K562 (cell line): Measurements from ENCODE around the gene SLPI. TPM values are rescaled to one million over a fixed set of nuclear protein-coding genes. Genes with fewer than 3 reads are reported as not detected.
A peak's percentile ranks its signal among the peaks of the same experiment; 100 is the strongest.

Experiments
- ATAC-seq: fragments of 200-7000 bp; cut with Tn5 transposase; 3 replicates; pipeline ENCODE4 v1.9.1; 2020; ENCODE audit warnings: moderate library complexity
- BruUV-seq: library from RNA; stranded (reverse); fragments of 400-500 nt; replicated peaks from 2 replicates; lab custom pipeline; 2021; lab: Mats Ljungman, UMichigan
- CTCF ChIA-PET: fragments of 300-600 bp; formaldehyde crosslinking; extraction: SDS; loops from one replicate; lab custom pipeline; 2021; ENCODE audit warnings: low intra/inter-chr PET ratio; lab: Yijun Ruan, JAX
- POLR2A ChIA-PET: fragments of 300-600, 350-650 bp; sonication (Branson Sonifier 250); formaldehyde crosslinking; extraction: SDS; loops from one replicate; lab custom pipeline; 2021; ENCODE audit warnings: antibody characterized with exemption, inconsistent platforms; lab: Yijun Ruan, JAX
- DNase-seq, 4 experiments: peaks; one replicate each; pipeline versions ENCODE4 v3.0.0 to v3.0.0-alpha.2; 2011 to 2018; ENCODE audit warnings: low spot score in 3 of 4, mixed read lengths in 3 of 4; ENCODE audit errors: extremely low read depth in 1 of 4
- FAIRE-seq: peaks from 2 replicates; lab custom pipeline; 2011; peaks lifted over from hg19 to GRCh38; lab: Jason Lieb, UNC
- H2AFZ ChIP-seq: 2 replicates; pipeline ENCODE4 v1.6.0; 2011; ENCODE audit warnings: low read depth, low read length, control low read depth, inconsistent platforms
- H3K27ac ChIP-seq: fragments of 200-600 bp; 3 replicates; pipeline ENCODE4 v1.8.0; 2011; ENCODE audit warnings: low read depth, mild to moderate bottlenecking, control low read depth, inconsistent platforms, low read length, moderate library complexity, mixed read lengths; ENCODE audit errors: extremely low read depth
- H3K27me3 ChIP-seq, 2 experiments: fragments of 300-600 bp in 1 of 2; 2 replicates in 1 of 2; 3 replicates in 1 of 2; pipeline versions ENCODE4 v1.6.0 to v1.8.0; 2011; ENCODE audit warnings: inconsistent platforms in 2 of 2, low read length in 2 of 2, mild to moderate bottlenecking in 1 of 2, mixed read lengths in 1 of 2, moderate library complexity in 1 of 2; ENCODE audit not compliant: control insufficient read depth in 2 of 2, insufficient read depth in 2 of 2
- H3K36me3 ChIP-seq: fragments of 300-600 bp; 3 replicates; pipeline ENCODE4 v1.8.0; 2011; ENCODE audit warnings: mild to moderate bottlenecking, low read length, inconsistent platforms; ENCODE audit not compliant: control insufficient read depth, insufficient read depth
- H3K4me1 ChIP-seq, 2 experiments: fragments of 200-600 bp in 1 of 2; replicated peaks in 1 of 2; 2 replicates in 1 of 2; 3 replicates in 1 of 2; pipeline versions ENCODE4 v1.5.1 to v1.8.0; 2011; ENCODE audit warnings: inconsistent platforms in 2 of 2, low read length in 2 of 2, mild to moderate bottlenecking in 1 of 2, mixed read lengths in 1 of 2, moderate library complexity in 1 of 2; ENCODE audit not compliant: control insufficient read depth in 2 of 2, insufficient read depth in 2 of 2
- H3K4me2 ChIP-seq: 2 replicates; pipeline ENCODE4 v1.6.1; 2011; ENCODE audit warnings: low read length, control low read depth, inconsistent platforms, mixed read lengths; ENCODE audit not compliant: insufficient read depth
- H3K4me3 ChIP-seq: fragments of 200-600 bp; sonication (generic), shearing (Covaris generic); 2 replicates; pipeline ENCODE4 v1.5.1; 2016; ENCODE audit warnings: control low read depth, inconsistent platforms
- H3K79me2 ChIP-seq: fragments of 200-600 bp; 3 replicates; pipeline ENCODE4 v1.8.0; 2011; ENCODE audit warnings: low read length, inconsistent platforms; ENCODE audit not compliant: control insufficient read depth, insufficient read depth
- H3K9ac ChIP-seq, 2 experiments: 2 replicates each; pipeline versions ENCODE4 v1.6.0 to v1.6.1; 2011; ENCODE audit warnings: low read depth in 2 of 2, low read length in 2 of 2, control low read depth in 1 of 2, inconsistent platforms in 1 of 2, mild to moderate bottlenecking in 1 of 2, mixed read lengths in 1 of 2; ENCODE audit not compliant: insufficient read depth in 1 of 2
- H3K9me1 ChIP-seq: one replicate; pipeline ENCODE4 v1.6.0; 2011; ENCODE audit warnings: inconsistent platforms, mild to moderate bottlenecking, low read length, moderate library complexity; ENCODE audit not compliant: control insufficient read depth, insufficient read depth
- H3K9me3 ChIP-seq: replicated peaks from 2 replicates; pipeline ENCODE4 v1.5.1; 2011; ENCODE audit warnings: low read depth, low read length, inconsistent platforms; ENCODE audit not compliant: control insufficient read depth, insufficient read depth
- H4K20me1 ChIP-seq: replicated peaks from 2 replicates; pipeline ENCODE4 v1.6.1; 2011; ENCODE audit warnings: low read length, inconsistent platforms, mixed read lengths; ENCODE audit not compliant: control insufficient read depth, insufficient read depth
- ARID1B ChIP-seq: fragments of 450-650 bp; IDR thresholded peaks from 2 replicates; pipeline ENCODE4 v1.6.1; 2016; ENCODE audit warnings: antibody characterized with exemption, mild to moderate bottlenecking, inconsistent platforms
- ATF7 ChIP-seq: fragments of 450-650 bp; IDR thresholded peaks from 2 replicates; pipeline ENCODE4 v1.7.1; 2014; ENCODE audit warnings: mild to moderate bottlenecking, moderate library complexity
- CBX8 ChIP-seq: fragments of 200-600 bp; sonication (generic); IDR thresholded peaks from 2 replicates; pipeline ENCODE4 v1.6.1; 2012; ENCODE audit warnings: borderline replicate concordance, mixed run types, low read depth, mild to moderate bottlenecking, moderate library complexity, mixed read lengths, low read length, control low read depth, inconsistent platforms; ENCODE audit not compliant: poor library complexity, severe bottlenecking; ENCODE audit errors: extremely low read depth
- LARP7 ChIP-seq: fragments of 450-650 bp; IDR thresholded peaks from 2 replicates; pipeline ENCODE4 v1.6.1; 2016
- MTA2 ChIP-seq: fragments of 450-650 bp; IDR thresholded peaks from 2 replicates; pipeline ENCODE4 v1.6.1; 2016; ENCODE audit warnings: low read depth
- NR4A1 ChIP-seq, 2 experiments: fragments of 250-450 bp in 1 of 2; fragments of 450-650 bp in 1 of 2; sonication (Bioruptor Pico) in 1 of 2; IDR thresholded peaks; 2 replicates each; pipeline versions ENCODE4 v1.4.0 to v1.6.1; 2016 to 2020; ENCODE audit warnings: mild to moderate bottlenecking in 2 of 2, missing compliant biosample characterization in 1 of 2, missing genetic modification characterization in 1 of 2, moderate library complexity in 1 of 2
- ZFP36 ChIP-seq: fragments of 150-350 bp; IDR thresholded peaks from 2 replicates; pipeline ENCODE4 v1.6.1; 2018; ENCODE audit warnings: low read length, low read depth; ENCODE audit not compliant: partially characterized antibody
- ZNF311 ChIP-seq: fragments of 250-450 bp; sonication (Bioruptor Pico); IDR thresholded peaks from 2 replicates; pipeline ENCODE4 v1.4.0; 2020; ENCODE audit warnings: mild to moderate bottlenecking, moderate library complexity
- ZNF586 ChIP-seq: fragments of 450-650 bp; formaldehyde crosslinking; conservative IDR thresholded peaks from 2 replicates; pipeline ENCODE4 v1.4.0; 2020; ENCODE audit warnings: mild to moderate bottlenecking, moderate library complexity
- WGBS: fragments of 100-300 bp; shearing (Covaris generic); methylation state at CpG from one replicate; pipeline ENCODE4 v1.1.6; 2016; ENCODE audit warnings: low coverage, mixed read lengths; ENCODE audit not compliant: insufficient coverage; ENCODE audit errors: missing lambda C conversion rate; 5-methylcytosine and 5-hydroxymethylcytosine counted together
- in situ Hi-C: fragments of 300-500 bp; cut with MboI; formaldehyde crosslinking; loops from 4 replicates; pipeline ENCODE4 v1.15.0; 2018; ENCODE audit warnings: inconsistent platforms, mixed read lengths
- intact Hi-C: fragments of 100-400 bp; cut with micrococcal nuclease; formaldehyde crosslinking; loops from 2 replicates; pipeline ENCODE4 v1.14.2; 2022
- polyA plus RNA-seq, 8 experiments: library from polyadenylated mRNA; depleted of rRNA in 4 of 8; stranded (reverse) in 5 of 8; unstranded in 3 of 8; fragments of >200 nt; fragmentation: Nextera tagmentation in 2 of 8; fragmentation: Illumina TruSeq in 1 of 8; extraction: Ambion mirVana in 2 of 8; extraction: Trizol in 1 of 8; gene quantifications; 2 replicates each; pipeline versions ENCODE4 v1.2.1 to v1.2.3, GENCODE V29; 2011 to 2014; ENCODE audit warnings: inconsistent platforms in 1 of 8, missing spikeins in 1 of 8
- total RNA-seq, 7 experiments: library from RNA; depleted of rRNA in 6 of 7; stranded (reverse); fragments of >200 nt in 6 of 7; fragmentation: Illumina TruSeq in 2 of 7; extraction: Trizol in 2 of 7; gene quantifications; 2 replicates each; pipeline versions ENCODE4 v1.2.1 to v1.2.3, GENCODE V29; 2011 to 2021; ENCODE audit warnings: low replicate concordance in 1 of 7
- TF ChIP-seq, protein P1 (sequence below), 2 experiments: fragments of 450-650 bp in 1 of 2; sonication (generic) in 1 of 2; formaldehyde crosslinking in 1 of 2; IDR thresholded peaks in 1 of 2; conservative IDR thresholded peaks in 1 of 2; 2 replicates each; pipeline versions ENCODE4 v1.6.1 to v1.8.1; 2016 to 2023; ENCODE audit warnings: mild to moderate bottlenecking in 2 of 2, moderate library complexity in 2 of 2, inconsistent platforms in 1 of 2, missing genetic modification reagents in 1 of 2
- TF ChIP-seq, protein P2 (sequence below): sonication (generic); formaldehyde crosslinking; IDR thresholded peaks from 2 replicates; pipeline ENCODE4 v1.8.0; 2022; ENCODE audit warnings: mild to moderate bottlenecking, missing genetic modification reagents
- TF ChIP-seq, protein P3 (sequence below): fragments of 200-800 bp; sonication (Bioruptor generic); IDR thresholded peaks from 2 replicates; pipeline ENCODE4 v1.6.1; 2017; ENCODE audit warnings: missing genetic modification characterization, missing compliant biosample characterization

The SLPI gene
- total and polyA plus RNA-seq, 9 of the 15 experiments (the other 6 are each of a cell fraction or from before 2014, with no cell fraction given), result 0.78 TPM; not detected in 8

DNA sequence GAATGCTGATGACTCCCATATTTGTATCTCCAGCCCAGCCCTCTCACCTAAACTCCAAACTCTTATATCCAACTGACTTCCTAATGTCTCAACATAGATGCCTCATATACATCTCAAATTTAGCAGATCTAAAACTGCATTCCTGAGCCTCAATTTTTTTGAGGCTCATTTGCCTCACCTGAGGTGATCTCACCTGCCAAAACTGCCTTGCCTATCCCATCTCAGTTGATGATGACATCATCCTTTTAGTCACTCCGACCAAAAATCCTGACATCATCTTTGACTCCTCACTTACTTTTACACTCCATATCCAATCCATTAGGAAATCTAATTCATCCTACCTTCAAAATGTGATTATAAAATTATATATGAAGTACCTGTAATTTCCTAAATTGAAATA is 25.6 kb upstream of the SLPI start:
- no peaks in the 10 kb centered on the region for H3K4me1 ChIP-seq
- no peaks in the 10 kb centered on the region for H3K9me3 ChIP-seq
- no peaks in the 10 kb centered on the region for H4K20me1 ChIP-seq
- no peak overlapping the region for H3K4me3 ChIP-seq
- H3K79me2 ChIP-seq, result no peaks in the 10 kb centered on the region
- peaks cover 7 to 28% of the 10 kb centered on the region in 2 experiments; a peak in 3 of 5 replicates for H3K27me3 ChIP-seq
- no peak overlapping the region for H2AFZ ChIP-seq
- CTCF ChIA-PET, result no interaction called here
- H3K9ac ChIP-seq, result no peak overlapping the region
- DNase-seq, result no peak
- TF ChIP-seq ARID1B (no peak), ATF7 (0 out of 2 replicates have a peak, but pooled peaks have one; percentile 15)
- TF ChIP-seq, protein P1, sequence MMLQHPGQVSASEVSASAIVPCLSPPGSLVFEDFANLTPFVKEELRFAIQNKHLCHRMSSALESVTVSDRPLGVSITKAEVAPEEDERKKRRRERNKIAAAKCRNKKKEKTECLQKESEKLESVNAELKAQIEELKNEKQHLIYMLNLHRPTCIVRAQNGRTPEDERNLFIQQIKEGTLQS (IDR thresholded peaks at IDR 0.05), result peak; percentile 70
- TF ChIP-seq, protein P1 (CRISPR knock-in tag; conservative IDR thresholded peaks at IDR 0.05), result no peak
- 0% methylated on average over 1 of the region's 1 CpG for WGBS
- no peak for FAIRE-seq
- in situ Hi-C loops (no loop called here), intact Hi-C loops (no loop called here)
- no peak overlapping the region for H3K4me2 ChIP-seq
- ATAC-seq, result no peak
- no peaks in the 10 kb centered on the region for H3K36me3 ChIP-seq
- H3K9me1 ChIP-seq, result peaks cover 3% of the 10 kb centered on the region
- BruUV-seq, result no TSS peak
- no peak overlapping the region for H3K27ac ChIP-seq
- POLR2A ChIA-PET, result interaction anchor here (0.8 kb wide), 1 partner anchor 14 kb away, joined by 3 read pairs; no protein-coding TSS in a partner anchor

DNA sequence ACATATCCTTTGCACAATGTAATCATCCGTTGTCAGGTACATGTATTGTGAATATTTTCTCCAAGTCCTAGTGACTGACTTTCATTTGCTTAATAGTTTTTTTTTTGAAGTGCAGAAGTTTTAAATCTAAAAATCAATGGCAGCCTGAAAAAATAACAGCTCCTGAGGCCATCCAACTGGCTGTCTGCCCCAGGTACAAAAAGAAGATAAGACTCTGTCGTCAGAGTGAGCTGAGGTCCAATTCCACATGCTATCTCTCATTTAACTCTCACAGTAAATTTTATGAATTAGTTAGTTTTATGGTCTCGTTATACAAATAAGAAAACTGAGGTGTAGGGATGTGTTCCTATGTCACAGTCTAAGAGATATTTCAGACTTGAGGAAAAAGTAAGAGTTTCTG is 21.0 kb upstream of the SLPI start:
- WGBS, result 0% methylated on average over 3 of the region's 3 CpGs
- no TSS peak for BruUV-seq
- Histone ChIP-seq H3K27me3 (peaks cover 7 to 11% of the 10 kb centered on the region in 2 experiments; a peak in 3 of 5 replicates), H3K27ac (no peak overlapping the region), H3K4me3 (no peak overlapping the region), H3K79me2 (no peaks in the 10 kb centered on the region), H3K9me1 (no peaks in the 10 kb centered on the region), H2AFZ (no peak overlapping the region), H3K36me3 (no peaks in the 10 kb centered on the region), H3K4me1 (no peaks in the 10 kb centered on the region), H4K20me1 (no peaks in the 10 kb centered on the region), H3K9me3 (no peaks in the 10 kb centered on the region), H3K4me2 (no peak overlapping the region), H3K9ac (no peak overlapping the region)
- in situ Hi-C loops, result no loop called here
- no peak for ATAC-seq
- ChIA-PET CTCF (no interaction called here), POLR2A (no interaction called here)
- FAIRE-seq, result no peak
- no peak for DNase-seq
- intact Hi-C loops, result no loop called here
- TF ChIP-seq MTA2 (no peak), CBX8 (no peak), NR4A1 (CRISPR knock-in tag; IDR thresholded peaks at IDR 0.05) (no peak), NR4A1 (tag; IDR thresholded peaks at IDR 0.05) (no peak), ZFP36 (no peak), LARP7 (no peak), ZNF311 (CRISPR knock-in tag) (no peak), ZNF586 (CRISPR knock-in tag) (no peak)
- TF ChIP-seq, protein P2, sequence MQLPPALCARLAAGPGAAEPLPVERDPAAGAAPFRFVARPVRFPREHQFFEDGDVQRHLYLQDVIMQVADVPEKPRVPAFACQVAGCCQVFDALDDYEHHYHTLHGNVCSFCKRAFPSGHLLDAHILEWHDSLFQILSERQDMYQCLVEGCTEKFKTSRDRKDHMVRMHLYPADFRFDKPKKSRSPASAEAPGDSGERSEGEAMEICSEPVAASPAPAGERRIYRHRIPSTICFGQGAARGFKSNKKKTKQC, result no peak
- TF ChIP-seq, protein P3, sequence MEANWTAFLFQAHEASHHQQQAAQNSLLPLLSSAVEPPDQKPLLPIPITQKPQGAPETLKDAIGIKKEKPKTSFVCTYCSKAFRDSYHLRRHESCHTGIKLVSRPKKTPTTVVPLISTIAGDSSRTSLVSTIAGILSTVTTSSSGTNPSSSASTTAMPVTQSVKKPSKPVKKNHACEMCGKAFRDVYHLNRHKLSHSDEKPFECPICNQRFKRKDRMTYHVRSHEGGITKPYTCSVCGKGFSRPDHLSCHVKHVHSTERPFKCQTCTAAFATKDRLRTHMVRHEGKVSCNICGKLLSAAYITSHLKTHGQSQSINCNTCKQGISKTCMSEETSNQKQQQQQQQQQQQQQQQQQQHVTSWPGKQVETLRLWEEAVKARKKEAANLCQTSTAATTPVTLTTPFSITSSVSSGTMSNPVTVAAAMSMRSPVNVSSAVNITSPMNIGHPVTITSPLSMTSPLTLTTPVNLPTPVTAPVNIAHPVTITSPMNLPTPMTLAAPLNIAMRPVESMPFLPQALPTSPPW (CRISPR knock-in tag), result no peak
